K562 (cell line): ENCODE data around the gene MAPK8IP1. TPM values are rescaled to one million over a fixed set of nuclear protein-coding genes. Genes with fewer than 3 reads are reported as not detected.

Source experiments
- ATAC-seq: fragments of 200-7000 bp; cut with Tn5 transposase; 3 replicates; pipeline ENCODE4 v1.9.1; 2020; ENCODE audit warnings: moderate library complexity
- BruUV-seq: library from RNA; stranded (reverse); fragments of 400-500 nt; replicated peaks from 2 replicates; lab custom pipeline; 2021; lab: Mats Ljungman, UMichigan
- CTCF ChIA-PET: fragments of 300-600 bp; formaldehyde crosslinking; extraction: SDS; loops from one replicate; lab custom pipeline; 2021; ENCODE audit warnings: low intra/inter-chr PET ratio; lab: Yijun Ruan, JAX
- POLR2A ChIA-PET: fragments of 300-600, 350-650 bp; sonication (Branson Sonifier 250); formaldehyde crosslinking; extraction: SDS; loops from one replicate; lab custom pipeline; 2021; ENCODE audit warnings: antibody characterized with exemption, inconsistent platforms; lab: Yijun Ruan, JAX
- DNase-seq, 4 experiments: peaks; one replicate each; pipeline versions ENCODE4 v3.0.0 to v3.0.0-alpha.2; 2011 to 2018; ENCODE audit warnings: low spot score in 3 of 4, mixed read lengths in 3 of 4; ENCODE audit errors: extremely low read depth in 1 of 4
- FAIRE-seq: peaks from 2 replicates; lab custom pipeline; 2011; peaks lifted over from hg19 to GRCh38; lab: Jason Lieb, UNC
- H2AFZ ChIP-seq: 2 replicates; pipeline ENCODE4 v1.6.0; 2011; ENCODE audit warnings: low read depth, low read length, control low read depth, inconsistent platforms
- H3K27ac ChIP-seq: fragments of 200-600 bp; 3 replicates; pipeline ENCODE4 v1.8.0; 2011; ENCODE audit warnings: low read depth, mild to moderate bottlenecking, control low read depth, inconsistent platforms, low read length, moderate library complexity, mixed read lengths; ENCODE audit errors: extremely low read depth
- H3K27me3 ChIP-seq, 2 experiments: fragments of 300-600 bp in 1 of 2; 2 replicates in 1 of 2; 3 replicates in 1 of 2; pipeline versions ENCODE4 v1.6.0 to v1.8.0; 2011; ENCODE audit warnings: inconsistent platforms in 2 of 2, low read length in 2 of 2, mild to moderate bottlenecking in 1 of 2, mixed read lengths in 1 of 2, moderate library complexity in 1 of 2; ENCODE audit not compliant: control insufficient read depth in 2 of 2, insufficient read depth in 2 of 2
- H3K36me3 ChIP-seq: fragments of 300-600 bp; 3 replicates; pipeline ENCODE4 v1.8.0; 2011; ENCODE audit warnings: mild to moderate bottlenecking, low read length, inconsistent platforms; ENCODE audit not compliant: control insufficient read depth, insufficient read depth
- H3K4me1 ChIP-seq, 2 experiments: fragments of 200-600 bp in 1 of 2; replicated peaks in 1 of 2; 2 replicates in 1 of 2; 3 replicates in 1 of 2; pipeline versions ENCODE4 v1.5.1 to v1.8.0; 2011; ENCODE audit warnings: inconsistent platforms in 2 of 2, low read length in 2 of 2, mild to moderate bottlenecking in 1 of 2, mixed read lengths in 1 of 2, moderate library complexity in 1 of 2; ENCODE audit not compliant: control insufficient read depth in 2 of 2, insufficient read depth in 2 of 2
- H3K4me2 ChIP-seq: 2 replicates; pipeline ENCODE4 v1.6.1; 2011; ENCODE audit warnings: low read length, control low read depth, inconsistent platforms, mixed read lengths; ENCODE audit not compliant: insufficient read depth
- H3K4me3 ChIP-seq: fragments of 200-600 bp; sonication (generic), shearing (Covaris generic); 2 replicates; pipeline ENCODE4 v1.5.1; 2016; ENCODE audit warnings: control low read depth, inconsistent platforms
- H3K79me2 ChIP-seq: fragments of 200-600 bp; 3 replicates; pipeline ENCODE4 v1.8.0; 2011; ENCODE audit warnings: low read length, inconsistent platforms; ENCODE audit not compliant: control insufficient read depth, insufficient read depth
- H3K9ac ChIP-seq, 2 experiments: 2 replicates each; pipeline versions ENCODE4 v1.6.0 to v1.6.1; 2011; ENCODE audit warnings: low read depth in 2 of 2, low read length in 2 of 2, control low read depth in 1 of 2, inconsistent platforms in 1 of 2, mild to moderate bottlenecking in 1 of 2, mixed read lengths in 1 of 2; ENCODE audit not compliant: insufficient read depth in 1 of 2
- H3K9me1 ChIP-seq: one replicate; pipeline ENCODE4 v1.6.0; 2011; ENCODE audit warnings: inconsistent platforms, mild to moderate bottlenecking, low read length, moderate library complexity; ENCODE audit not compliant: control insufficient read depth, insufficient read depth
- H3K9me3 ChIP-seq: replicated peaks from 2 replicates; pipeline ENCODE4 v1.5.1; 2011; ENCODE audit warnings: low read depth, low read length, inconsistent platforms; ENCODE audit not compliant: control insufficient read depth, insufficient read depth
- H4K20me1 ChIP-seq: replicated peaks from 2 replicates; pipeline ENCODE4 v1.6.1; 2011; ENCODE audit warnings: low read length, inconsistent platforms, mixed read lengths; ENCODE audit not compliant: control insufficient read depth, insufficient read depth
- ATF3 ChIP-seq, 2 experiments: fragments of 450-650 bp in 1 of 2; sonication (generic) in 1 of 2; formaldehyde crosslinking in 1 of 2; IDR thresholded peaks in 1 of 2; conservative IDR thresholded peaks in 1 of 2; 2 replicates each; pipeline versions ENCODE4 v1.6.1 to v1.8.1; 2016 to 2023; ENCODE audit warnings: mild to moderate bottlenecking in 2 of 2, moderate library complexity in 2 of 2, inconsistent platforms in 1 of 2, missing genetic modification reagents in 1 of 2
- ZNF609 ChIP-seq: sonication (generic); formaldehyde crosslinking; IDR thresholded peaks from 2 replicates; pipeline ENCODE4 v1.8.1; 2023; ENCODE audit warnings: missing genetic modification reagents, mild to moderate bottlenecking, borderline replicate concordance
- WGBS: fragments of 100-300 bp; shearing (Covaris generic); methylation state at CpG from one replicate; pipeline ENCODE4 v1.1.6; 2016; ENCODE audit warnings: low coverage, mixed read lengths; ENCODE audit not compliant: insufficient coverage; ENCODE audit errors: missing lambda C conversion rate; 5-methylcytosine and 5-hydroxymethylcytosine counted together
- in situ Hi-C: fragments of 300-500 bp; cut with MboI; formaldehyde crosslinking; loops from 4 replicates; pipeline ENCODE4 v1.15.0; 2018; ENCODE audit warnings: inconsistent platforms, mixed read lengths
- intact Hi-C: fragments of 100-400 bp; cut with micrococcal nuclease; formaldehyde crosslinking; loops from 2 replicates; pipeline ENCODE4 v1.14.2; 2022
- polyA plus RNA-seq, 8 experiments: library from polyadenylated mRNA; depleted of rRNA in 4 of 8; stranded (reverse) in 5 of 8; unstranded in 3 of 8; fragments of >200 nt; fragmentation: Nextera tagmentation in 2 of 8; fragmentation: Illumina TruSeq in 1 of 8; extraction: Ambion mirVana in 2 of 8; extraction: Trizol in 1 of 8; gene quantifications; 2 replicates each; pipeline versions ENCODE4 v1.2.1 to v1.2.3, GENCODE V29; 2011 to 2014; ENCODE audit warnings: inconsistent platforms in 1 of 8, missing spikeins in 1 of 8
- total RNA-seq, 7 experiments: library from RNA; depleted of rRNA in 6 of 7; stranded (reverse); fragments of >200 nt in 6 of 7; fragmentation: Illumina TruSeq in 2 of 7; extraction: Trizol in 2 of 7; gene quantifications; 2 replicates each; pipeline versions ENCODE4 v1.2.1 to v1.2.3, GENCODE V29; 2011 to 2021; ENCODE audit warnings: low replicate concordance in 1 of 7
- TF ChIP-seq, protein P1 (sequence below): sonication (generic); formaldehyde crosslinking; IDR thresholded peaks from 2 replicates; pipeline ENCODE4 v1.8.0; 2022; ENCODE audit warnings: missing genetic modification reagents, mild to moderate bottlenecking, moderate library complexity, borderline replicate concordance

MAPK8IP1 gene
- total and polyA plus RNA-seq, 9 of the 15 experiments (the other 6 are each of a cell fraction or from before 2014, with no cell fraction given), result 0.13 to 6.9 (median 2.5) TPM

DNA sequence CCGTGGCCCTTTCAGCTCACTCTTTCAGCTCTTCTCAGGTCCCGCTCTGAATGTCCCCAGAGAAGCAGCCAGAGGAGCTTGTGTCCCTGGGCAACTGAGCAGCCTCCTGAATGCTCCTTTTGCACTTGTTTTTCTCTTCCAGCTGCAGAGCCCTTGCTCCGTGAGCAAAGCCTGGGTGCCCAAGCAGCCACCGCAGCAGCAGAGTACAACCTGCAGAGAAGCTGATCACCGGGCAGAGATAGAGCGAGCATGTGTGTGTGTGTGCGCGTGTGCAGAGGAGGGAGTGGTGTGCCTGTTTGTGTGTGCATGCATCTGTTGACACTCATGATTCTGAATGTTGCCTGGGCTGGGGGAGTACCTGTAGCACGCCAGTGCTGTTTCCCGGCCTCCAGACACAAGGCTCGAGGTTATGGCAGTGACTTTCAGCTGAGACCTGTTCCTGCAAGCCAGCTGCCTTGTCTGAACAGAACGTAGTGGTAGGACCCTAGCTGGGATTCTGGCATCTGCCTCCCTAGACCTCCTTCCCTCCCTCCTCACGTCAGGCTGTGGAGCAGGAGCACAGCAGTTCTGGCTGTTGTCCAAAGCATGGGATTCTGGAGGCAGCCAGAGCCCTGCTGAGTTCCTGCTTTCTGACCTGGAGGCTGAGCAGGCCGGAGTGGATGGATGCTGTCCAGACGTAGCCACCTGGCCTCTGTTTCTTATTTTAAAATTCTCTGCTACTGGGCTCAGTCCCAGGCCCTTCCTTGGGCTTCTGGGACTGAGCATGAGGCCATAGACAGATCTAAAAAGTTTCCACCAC, 4.5 kb upstream of the MAPK8IP1 start:
- CTCF ChIA-PET, result no interaction called here
- intact Hi-C loops (no loop called here), in situ Hi-C loops (no loop called here)
- H4K20me1 ChIP-seq, result peaks cover 15% of the 10 kb centered on the region
- H3K36me3 ChIP-seq, result peaks cover 44% of the 10 kb centered on the region
- H3K27ac ChIP-seq, result 0 out of 3 replicates have a peak overlapping the region, but pooled peaks have one; percentile 1
- no peaks in the 10 kb centered on the region for H3K79me2 ChIP-seq
- FAIRE-seq, result no peak
- POLR2A ChIA-PET, result interaction anchor here (0.8 to 1.5 kb wide), 5 partner anchors 10 to 114 kb away, joined by 3 to 7 read pairs (median 5); no protein-coding TSS in a partner anchor
- no peak overlapping the region for H2AFZ ChIP-seq
- no TSS peak for BruUV-seq
- no peaks in the 10 kb centered on the region for H3K9me3 ChIP-seq
- no peak for ATAC-seq
- H3K27me3 ChIP-seq, result no peaks in the 10 kb centered on the region
- H3K4me3 ChIP-seq, result no peak overlapping the region
- H3K4me2 ChIP-seq, result no peak overlapping the region
- TF ChIP-seq ATF3 (IDR thresholded peaks at IDR 0.05) (no peak), ATF3 (CRISPR knock-in tag; conservative IDR thresholded peaks at IDR 0.05) (no peak), ZNF609 (CRISPR knock-in tag) (0 out of 2 replicates have a peak, but pooled peaks have one; percentile 8)
- TF ChIP-seq, protein P1, sequence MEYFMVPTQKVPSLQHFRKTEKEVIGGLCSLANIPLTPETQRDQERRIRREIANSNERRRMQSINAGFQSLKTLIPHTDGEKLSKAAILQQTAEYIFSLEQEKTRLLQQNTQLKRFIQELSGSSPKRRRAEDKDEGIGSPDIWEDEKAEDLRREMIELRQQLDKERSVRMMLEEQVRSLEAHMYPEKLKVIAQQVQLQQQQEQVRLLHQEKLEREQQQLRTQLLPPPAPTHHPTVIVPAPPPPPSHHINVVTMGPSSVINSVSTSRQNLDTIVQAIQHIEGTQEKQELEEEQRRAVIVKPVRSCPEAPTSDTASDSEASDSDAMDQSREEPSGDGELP (CRISPR knock-in tag), result 0 out of 2 replicates have a peak, but pooled peaks have one; percentile 4
- H3K9me1 ChIP-seq, result no peaks in the 10 kb centered on the region
- peak overlapping the region in 1 of 2 experiments; percentile 62; a peak in 1 of 4 replicates for H3K9ac ChIP-seq
- H3K4me1 ChIP-seq, result peaks cover 20 to 22% of the 10 kb centered on the region in 2 experiments
- no peak for DNase-seq
- WGBS, result 85% methylated on average over 15 of the region's 15 CpGs
